Upper lobe of right lung (tissue), 1 donor: Measurements from ENCODE around the gene SPATS2. TPM values are rescaled to one million over a fixed set of nuclear protein-coding genes. Genes with fewer than 3 reads are reported as not detected.

Source experiments
- ATAC-seq: fragments of 200-7000 bp; cut with Tn5 transposase; one replicate; pipeline ENCODE4 v1.9.1; 2020; ENCODE audit warnings: mild to moderate bottlenecking, moderate library complexity
- DNase-seq: peaks from one replicate; pipeline ENCODE4 v3.0.0-alpha.2; 2020
- H3K27ac ChIP-seq: fragments of 200-600 bp; one replicate; pipeline ENCODE4 v1.8.0; 2022
- H3K27me3 ChIP-seq: fragments of 200-600 bp; one replicate; pipeline ENCODE4 v1.8.0; 2022; ENCODE audit warnings: mild to moderate bottlenecking
- H3K36me3 ChIP-seq: fragments of 200-600 bp; one replicate; pipeline ENCODE4 v1.8.0; 2022
- H3K4me1 ChIP-seq: fragments of 200-600 bp; one replicate; pipeline ENCODE4 v1.8.0; 2022
- H3K4me3 ChIP-seq: fragments of 200-600 bp; one replicate; pipeline ENCODE4 v1.8.0; 2022; ENCODE audit warnings: mild to moderate bottlenecking
- H3K9me3 ChIP-seq: fragments of 200-600 bp; one replicate; pipeline ENCODE4 v1.8.0; 2022
- CTCF ChIP-seq: fragments of 200-600 bp; IDR thresholded peaks from one replicate; pipeline ENCODE4 v1.8.0; 2022; ENCODE audit warnings: antibody characterized with exemption
- intact Hi-C: fragments of 100-400 bp; cut with DNase I; formaldehyde crosslinking; loops from one replicate; pipeline ENCODE4 v1.11.0; 2022
- total RNA-seq: library from RNA; stranded (reverse); fragmentation: NEBNext Ultra II Directional; extraction: Animal tissue kit (Norgen Biotek cat#: 25700); gene quantifications from one replicate; pipeline ENCODE4 v1.2.1, GENCODE V29; 2021
- donor health status: DM: no; HTN: yes; CAD: no; lungs with severe emphysema.

SPATS2 gene
- total RNA-seq, 1 donor from 2014 or later = 12.6 TPM

GRCh38 chr12:49541911-49542505 lies 174.7 kb downstream of the SPATS2 start:
- TF ChIP-seq CTCF = no peak
- H3K4me1 ChIP-seq = peaks cover 6% of the 10 kb centered on the region
- no peak overlapping the region for H3K4me3 ChIP-seq
- ATAC-seq = no peak
- intact Hi-C loops = no loop called here
- peak; percentile 45 for DNase-seq
- no peaks in the 10 kb centered on the region for H3K36me3 ChIP-seq
- H3K9me3 ChIP-seq = no peaks in the 10 kb centered on the region
- no peak overlapping the region for H3K27ac ChIP-seq
- peaks cover 39% of the 10 kb centered on the region for H3K27me3 ChIP-seq

- ATAC-seq (no peak), DNase-seq (peak; percentile 54)
- no peaks in the 10 kb centered on the region for H3K36me3 ChIP-seq
- H3K9me3 ChIP-seq = no peaks in the 10 kb centered on the region
- H3K27me3 ChIP-seq = peaks cover 37% of the 10 kb centered on the region
- TF ChIP-seq CTCF = no peak
- intact Hi-C loops = no loop called here
- H3K27ac ChIP-seq = no peak overlapping the region
- H3K4me1 ChIP-seq = peaks cover under 1% of the 10 kb centered on the region
- no peak overlapping the region for H3K4me3 ChIP-seq
Observed at GRCh38 chr12:49542592-49543160, 175.4 kb downstream of the SPATS2 start.

- no peak for TF ChIP-seq CTCF
- Histone ChIP-seq H3K36me3 (no peaks in the 10 kb centered on the region), H3K9me3 (no peaks in the 10 kb centered on the region), H3K4me1 (no peaks in the 10 kb centered on the region), H3K27ac (no peak overlapping the region), H3K27me3 (peaks cover 36% of the 10 kb centered on the region), H3K4me3 (no peak overlapping the region)
- intact Hi-C loops = no loop called here
- DNase-seq (peak; percentile 55), ATAC-seq (no peak)
Observed at GRCh38 chr12:49543221-49543913, 176.1 kb downstream of the SPATS2 start.

- DNase-seq (peak; percentile 60), ATAC-seq (no peak)
- Histone ChIP-seq H3K4me3 (no peak overlapping the region), H3K27me3 (peaks cover 39% of the 10 kb centered on the region), H3K36me3 (no peaks in the 10 kb centered on the region), H3K27ac (no peak overlapping the region), H3K9me3 (no peaks in the 10 kb centered on the region), H3K4me1 (peaks cover 7% of the 10 kb centered on the region)
- no peak for TF ChIP-seq CTCF
- intact Hi-C loops = no loop called here
Observed at GRCh38 chr12:49543914-49544815, 176.9 kb downstream of the SPATS2 start.

GRCh38 chr12:49545815-49546214 lies 178.6 kb downstream of the SPATS2 start:
- peak; percentile 39 for DNase-seq
- intact Hi-C loops = no loop called here
- Histone ChIP-seq H3K27me3 (peaks cover 36% of the 10 kb centered on the region), H3K4me3 (no peak overlapping the region), H3K36me3 (no peaks in the 10 kb centered on the region), H3K4me1 (peaks cover 10% of the 10 kb centered on the region), H3K9me3 (no peaks in the 10 kb centered on the region), H3K27ac (no peak overlapping the region)
- no peak for TF ChIP-seq CTCF
- ATAC-seq = no peak
